Measurements from ENCODE around the gene NIPAL1. TPM values are rescaled to one million over a fixed set of nuclear protein-coding genes. Genes with fewer than 3 reads are reported as not detected.

Gene NIPAL1
- polyA plus RNA-seq, 1 experiment: 0.26 TPM

GRCh38 chr4:48047896-48048295, 31.3 kb downstream of the NIPAL1 start:
- ChIA-PET POLR2A (no interaction called here), CTCF (interaction anchor here (1.3 kb wide), 1 partner anchor 114 kb away, joined by 3 read pairs; no protein-coding TSS in a partner anchor)
- H3K27ac ChIP-seq (ENCODE audit: low read depth, low read length): no peak overlapping the region
- peaks cover 2% of the 10 kb centered on the region for H3K27me3 ChIP-seq (ENCODE audit: control insufficient read depth, insufficient read depth, low read length)
- no peaks in the 10 kb centered on the region for H3K9me3 ChIP-seq (ENCODE audit: control insufficient read depth, insufficient read depth, low read length)
- no peak for TF ChIP-seq CTCF (IDR thresholded peaks at IDR 0.05; ENCODE audit: low read depth, low read length)
- DNase-seq (ENCODE audit: low read depth, low spot score): no peak
- no peak overlapping the region for H3K4me3 ChIP-seq (ENCODE audit: low read depth, low read length)

DNA sequence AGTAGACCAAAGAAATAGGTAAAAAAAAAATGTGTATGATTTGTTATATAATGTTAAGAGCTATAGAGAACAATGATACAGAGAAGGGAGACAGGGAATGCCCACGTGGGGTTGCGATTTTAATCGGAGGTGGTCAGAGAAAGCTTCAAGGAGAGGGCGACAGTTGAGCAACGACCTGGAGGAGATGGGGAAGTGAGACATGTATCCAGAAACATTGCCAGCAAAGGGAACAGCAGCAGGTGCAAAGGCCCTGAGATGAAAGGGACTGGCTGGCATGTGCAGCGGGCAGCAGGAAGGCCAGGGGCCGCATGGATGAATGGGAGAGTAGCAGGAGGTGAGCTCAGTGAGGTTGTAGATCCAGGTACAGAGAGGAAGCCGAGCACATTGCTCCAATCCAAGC, 32.9 kb downstream of the NIPAL1 start:
- ChIA-PET POLR2A (no interaction called here), CTCF (no interaction called here)
- no peak for TF ChIP-seq CTCF (IDR thresholded peaks at IDR 0.05; ENCODE audit: low read depth, low read length)
- no peak for DNase-seq (ENCODE audit: low read depth, low spot score)
- H3K27ac ChIP-seq (ENCODE audit: low read depth, low read length): no peak overlapping the region
- no peaks in the 10 kb centered on the region for H3K9me3 ChIP-seq (ENCODE audit: control insufficient read depth, insufficient read depth, low read length)
- H3K4me3 ChIP-seq (ENCODE audit: low read depth, low read length): no peak overlapping the region
- peaks cover 2% of the 10 kb centered on the region for H3K27me3 ChIP-seq (ENCODE audit: control insufficient read depth, insufficient read depth, low read length)

GRCh38 chr4:48051078-48051477, 34.5 kb downstream of the NIPAL1 start:
- DNase-seq (ENCODE audit: low read depth, low spot score): no peak
- ChIA-PET CTCF (no interaction called here), POLR2A (no interaction called here)
- Histone ChIP-seq H3K4me3 (ENCODE audit: low read depth, low read length) (no peak overlapping the region), H3K9me3 (ENCODE audit: control insufficient read depth, insufficient read depth, low read length) (no peaks in the 10 kb centered on the region), H3K27me3 (ENCODE audit: control insufficient read depth, insufficient read depth, low read length) (peaks cover 2% of the 10 kb centered on the region), H3K27ac (ENCODE audit: low read depth, low read length) (no peak overlapping the region)
- no peak for TF ChIP-seq CTCF (IDR thresholded peaks at IDR 0.05; ENCODE audit: low read depth, low read length)

DNA sequence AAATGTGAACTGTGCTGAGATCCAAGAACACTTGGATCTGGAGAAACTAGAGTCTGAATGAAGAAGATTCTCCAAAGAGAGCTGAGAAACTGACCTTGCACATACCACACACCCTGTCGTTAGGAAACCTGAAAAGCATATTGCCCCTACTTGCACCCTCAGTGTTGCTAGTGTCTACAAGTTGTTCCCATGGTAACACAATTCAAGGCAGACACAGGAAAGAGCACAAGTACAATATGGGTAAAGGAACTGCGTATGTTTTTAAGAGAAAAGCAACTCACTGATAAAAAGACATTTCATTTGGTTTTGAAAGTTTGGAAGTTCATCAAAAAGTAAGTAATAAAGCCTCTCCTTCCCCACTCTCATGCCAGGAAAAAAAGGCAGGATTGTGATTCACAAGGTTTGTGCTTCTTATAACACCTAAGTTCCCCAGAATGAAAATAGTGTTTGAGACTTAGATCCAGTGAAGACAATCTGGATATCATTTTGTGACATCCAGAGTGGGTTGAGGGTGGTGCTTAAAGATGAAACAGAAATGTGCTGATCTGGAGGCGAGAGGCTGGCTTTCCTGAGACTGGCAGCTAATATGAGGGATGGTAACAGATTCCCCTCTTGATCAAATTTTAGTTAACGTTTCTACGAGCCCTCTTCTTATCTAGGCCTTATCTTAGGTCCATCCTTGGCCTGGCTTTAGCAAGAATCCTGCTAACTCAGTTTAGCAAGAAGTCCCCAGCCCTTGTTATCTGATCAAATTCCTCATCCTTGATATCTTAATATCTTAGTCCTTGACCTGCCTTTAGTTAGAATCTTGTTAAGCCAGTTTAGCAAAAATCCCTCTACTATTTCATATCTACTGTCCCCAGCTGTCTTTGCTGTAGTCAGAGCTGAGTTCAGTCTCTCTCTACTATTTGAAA, 42.3 kb downstream of the NIPAL1 start:
- Histone ChIP-seq H3K4me3 (ENCODE audit: low read depth, low read length) (no peak overlapping the region), H3K27ac (ENCODE audit: low read depth, low read length) (no peak overlapping the region), H3K27me3 (ENCODE audit: control insufficient read depth, insufficient read depth, low read length) (no peaks in the 10 kb centered on the region), H3K9me3 (ENCODE audit: control insufficient read depth, insufficient read depth, low read length) (no peaks in the 10 kb centered on the region)
- TF ChIP-seq CTCF (IDR thresholded peaks at IDR 0.05; ENCODE audit: low read depth, low read length): no peak
- no peak for DNase-seq (ENCODE audit: low read depth, low spot score)
- ChIA-PET CTCF (no interaction called here), POLR2A (no interaction called here)

- H3K9me3 ChIP-seq (ENCODE audit: control insufficient read depth, insufficient read depth, low read length): no peaks in the 10 kb centered on the region
- no peak for TF ChIP-seq CTCF (IDR thresholded peaks at IDR 0.05; ENCODE audit: low read depth, low read length)
- DNase-seq (ENCODE audit: low read depth, low spot score): no peak
- POLR2A ChIA-PET: no interaction called here
- no peaks in the 10 kb centered on the region for H3K27me3 ChIP-seq (ENCODE audit: control insufficient read depth, insufficient read depth, low read length)
- H3K4me3 ChIP-seq (ENCODE audit: low read depth, low read length): no peak overlapping the region
- CTCF ChIA-PET: interaction anchor here (0.7 kb wide), 1 partner anchor 30 kb away, joined by 3 read pairs; no protein-coding TSS in a partner anchor
- H3K27ac ChIP-seq (ENCODE audit: low read depth, low read length): no peak overlapping the region
These were observed 47.8 kb downstream of the NIPAL1 start for GRCh38 chr4:48064349-48064748.

Measured in AG04450 (cell line).